Erythroblast (primary cell): Measurements from ENCODE around the gene LANCL2.

Source experiments
- GATA1 ChIP-seq: IDR thresholded peaks from 2 replicates; pipeline ENCODE4 v1.6.1; 2011; ENCODE audit warnings: low read depth, mild to moderate bottlenecking, control low read depth, low read length, moderate library complexity
- POLR2A ChIP-seq: IDR thresholded peaks from 2 replicates; pipeline ENCODE4 v1.6.1; 2011; ENCODE audit warnings: mild to moderate bottlenecking, low read length

DNA sequence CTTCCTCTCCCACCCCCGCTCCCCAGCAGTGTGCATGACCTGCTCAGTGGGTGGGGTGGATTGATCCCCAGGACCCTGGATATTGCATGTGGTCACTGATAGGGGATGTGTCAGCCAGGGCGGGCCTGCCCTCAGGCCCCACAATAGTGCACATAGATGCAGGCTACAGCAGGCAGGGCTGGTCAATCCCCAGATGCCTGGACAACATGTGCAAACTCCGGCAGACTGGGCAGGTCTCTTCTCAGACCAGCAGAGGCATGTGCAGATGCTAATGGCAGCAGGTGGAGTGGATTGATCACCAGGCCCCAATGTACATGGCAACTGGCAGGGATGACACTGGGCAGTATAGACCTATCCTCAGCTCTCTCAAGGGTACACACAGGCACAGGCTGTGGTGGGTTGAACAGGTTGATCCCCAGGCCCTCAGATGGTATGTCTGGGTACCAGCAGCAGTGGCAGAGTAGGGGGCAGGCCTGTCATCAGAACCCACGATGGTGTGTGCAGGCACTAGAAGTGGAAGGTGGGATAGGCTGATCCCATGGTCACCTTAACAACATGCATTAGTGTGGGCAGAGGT, 98.6 kb downstream of the LANCL2 start:
- TF ChIP-seq POLR2A, result no peak
- no peak for TF ChIP-seq GATA1
